Vagina (tissue), 2 donors: ENCODE results near the gene RIOK2. TPM values are rescaled to one million over a fixed set of nuclear protein-coding genes. Genes with fewer than 3 reads are reported as not detected.

Experiments used
- DNase-seq, 2 donors: peaks; one replicate each; pipeline ENCODE4 v3.0.0-alpha.2; 2017; ENCODE audit errors: extremely low spot score in 2 of 2
- H3K27ac ChIP-seq: fragments of 200-600 bp; sonication (generic); one replicate; pipeline ENCODE4 v1.5.1; 2019
- H3K27me3 ChIP-seq: fragments of 200-600 bp; sonication (generic); one replicate; pipeline ENCODE4 v1.5.1; 2019
- H3K36me3 ChIP-seq, 2 donors: fragments of 200-600 bp; sonication (generic); one replicate each; pipeline ENCODE4 v1.5.1; 2017 to 2019
- H3K4me1 ChIP-seq: fragments of 200-600 bp; sonication (generic); one replicate; pipeline ENCODE4 v1.5.1; 2019
- H3K4me3 ChIP-seq, 2 donors: fragments of 200-600 bp; sonication (generic); 1 replicate in 1 of 2; 2 replicates in 1 of 2; pipeline ENCODE4 v1.5.1; 2016 to 2019
- H3K9me3 ChIP-seq: fragments of 200-600 bp; sonication (generic); one replicate; pipeline ENCODE4 v1.5.1; 2019
- POLR2A ChIP-seq, 2 donors: fragments of 450-650 bp; IDR thresholded peaks; one replicate each; pipeline ENCODE4 v1.6.1; 2017; ENCODE audit warnings: antibody characterized with exemption in 2 of 2, mild to moderate bottlenecking in 2 of 2, moderate library complexity in 2 of 2
- POLR2AphosphoS5 ChIP-seq, 2 donors: sonication (generic); formaldehyde crosslinking; IDR thresholded peaks; one replicate each; pipeline ENCODE4 v1.9.0; 2017; ENCODE audit warnings: antibody characterized with exemption in 2 of 2, mild to moderate bottlenecking in 2 of 2, low read depth in 1 of 2; ENCODE audit not compliant: insufficient read depth in 1 of 2
- intact Hi-C: fragments of 100-400 bp; cut with DNase I; formaldehyde crosslinking; loops from one replicate; pipeline ENCODE4 v1.15.1; 2023
- total RNA-seq: library from RNA; depleted of rRNA; stranded (reverse); fragments of >200 nt; gene quantifications from one replicate; pipeline ENCODE4 v1.2.3, GENCODE V29; 2016
- TF ChIP-seq, protein P1 (sequence below), 3 experiments: fragments of 450-650 bp in 2 of 3; fragments of 200-600 bp in 1 of 3; sonication (generic) in 1 of 3; IDR thresholded peaks; one replicate each; pipeline ENCODE4 v1.5.1; 2017 to 2019; ENCODE audit warnings: antibody characterized with exemption in 3 of 3, mild to moderate bottlenecking in 2 of 3, moderate library complexity in 2 of 3

The RIOK2 gene
- 18.7 TPM for total RNA-seq

DNA sequence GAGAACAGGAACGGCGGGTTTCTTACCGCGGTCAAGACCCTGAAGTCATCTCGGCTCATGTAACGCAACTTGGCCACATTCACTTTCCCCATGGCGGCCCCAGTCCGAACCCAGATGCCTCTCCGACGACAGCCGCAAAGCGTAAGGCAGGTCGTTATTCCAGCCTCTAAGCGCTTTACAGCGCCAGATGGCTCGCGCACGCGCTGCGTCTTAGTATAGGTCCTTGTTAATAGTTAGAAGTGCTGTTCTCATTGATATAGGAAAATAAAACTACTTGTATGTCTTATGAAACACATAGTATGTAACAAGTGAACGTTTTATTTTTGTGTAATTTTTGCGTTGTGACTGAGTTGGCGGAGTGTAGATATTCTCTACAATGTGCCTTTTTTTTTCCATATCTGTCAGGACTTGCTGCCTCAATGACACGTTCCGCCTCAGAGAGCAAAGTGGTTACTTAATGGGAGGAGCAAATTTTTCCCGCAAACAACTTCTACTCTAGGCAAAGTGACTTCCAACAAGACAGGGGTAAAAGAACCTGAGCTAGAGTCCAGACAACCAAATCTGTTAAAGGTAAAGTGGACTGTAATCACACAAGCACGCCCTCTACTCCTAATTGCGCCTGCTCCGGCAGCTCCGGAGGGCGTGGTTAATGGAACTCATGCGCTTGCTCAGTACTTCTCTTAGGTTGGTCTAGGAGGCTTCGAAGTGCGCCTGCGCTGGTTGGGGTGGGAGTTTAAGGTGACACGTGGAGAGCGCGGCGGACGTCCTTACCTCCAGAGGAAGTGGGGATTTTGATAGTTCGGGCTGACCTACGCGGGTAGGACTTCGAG lies at the start of gene RIOK2:
Gene RIOK2, minus strand, starts transcription at position 148 of the 830 bp plus-strand sequence. Its CDS starts 56 bp downstream, at position 92.
- TF ChIP-seq, protein P1, sequence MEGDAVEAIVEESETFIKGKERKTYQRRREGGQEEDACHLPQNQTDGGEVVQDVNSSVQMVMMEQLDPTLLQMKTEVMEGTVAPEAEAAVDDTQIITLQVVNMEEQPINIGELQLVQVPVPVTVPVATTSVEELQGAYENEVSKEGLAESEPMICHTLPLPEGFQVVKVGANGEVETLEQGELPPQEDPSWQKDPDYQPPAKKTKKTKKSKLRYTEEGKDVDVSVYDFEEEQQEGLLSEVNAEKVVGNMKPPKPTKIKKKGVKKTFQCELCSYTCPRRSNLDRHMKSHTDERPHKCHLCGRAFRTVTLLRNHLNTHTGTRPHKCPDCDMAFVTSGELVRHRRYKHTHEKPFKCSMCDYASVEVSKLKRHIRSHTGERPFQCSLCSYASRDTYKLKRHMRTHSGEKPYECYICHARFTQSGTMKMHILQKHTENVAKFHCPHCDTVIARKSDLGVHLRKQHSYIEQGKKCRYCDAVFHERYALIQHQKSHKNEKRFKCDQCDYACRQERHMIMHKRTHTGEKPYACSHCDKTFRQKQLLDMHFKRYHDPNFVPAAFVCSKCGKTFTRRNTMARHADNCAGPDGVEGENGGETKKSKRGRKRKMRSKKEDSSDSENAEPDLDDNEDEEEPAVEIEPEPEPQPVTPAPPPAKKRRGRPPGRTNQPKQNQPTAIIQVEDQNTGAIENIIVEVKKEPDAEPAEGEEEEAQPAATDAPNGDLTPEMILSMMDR (IDR thresholded peaks at IDR 0.05): no peak
- peak in 1 of 2 donors; percentile 12 for TF ChIP-seq POLR2A (IDR thresholded peaks at IDR 0.05)
- TF ChIP-seq POLR2AphosphoS5 (IDR thresholded peaks at IDR 0.05; ENCODE audit: insufficient read depth in 1 of 2, low read depth in 1 of 2): peak; percentile 76 to 82

DNA sequence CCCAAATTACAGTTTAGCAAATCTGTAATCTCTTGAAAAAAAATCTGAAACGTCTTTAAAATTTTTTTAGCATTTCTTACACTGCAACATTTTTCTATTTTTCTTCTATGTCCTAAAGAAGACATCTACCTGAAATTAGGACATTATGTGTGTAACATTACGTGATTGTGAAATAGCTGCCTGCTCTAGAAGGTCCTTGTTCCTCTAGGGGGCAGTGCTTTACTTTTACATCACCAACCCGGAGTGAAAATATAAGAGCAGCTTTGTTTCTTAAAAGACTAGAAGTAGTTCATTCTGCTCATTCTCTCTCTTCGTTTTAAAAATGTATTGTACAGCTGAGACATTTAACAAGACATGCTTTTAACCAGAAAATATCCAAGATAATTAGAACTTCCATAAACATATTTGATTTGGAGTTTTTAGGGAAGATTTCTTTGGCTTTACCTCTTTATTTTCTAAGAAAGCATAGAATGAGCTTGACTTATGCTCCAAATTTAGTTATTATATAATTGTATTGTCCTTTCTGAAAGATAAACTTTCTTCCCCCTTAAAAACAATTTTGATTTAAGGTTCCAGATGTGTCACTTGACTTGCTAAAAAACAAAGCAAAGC lies 48.1 kb upstream of the RIOK2 start:
- Histone ChIP-seq H3K27me3 (no peaks in the 10 kb centered on the region), H3K27ac (no peak overlapping the region), H3K9me3 (no peaks in the 10 kb centered on the region), H3K4me1 (no peaks in the 10 kb centered on the region), H3K36me3 (no peaks in the 10 kb centered on the region), H3K4me3 (no peak overlapping the region)
- TF ChIP-seq, protein P1 (IDR thresholded peaks at IDR 0.05): peak; percentile 36 to 65 (median 50)
- no peak for TF ChIP-seq POLR2A (IDR thresholded peaks at IDR 0.05)
- intact Hi-C loops: no loop called here
- DNase-seq: no peak

More for the DNA sequence above, at the start of gene RIOK2:
- Histone ChIP-seq H3K36me3 (peaks cover 0 to 6% of the 10 kb centered on the region in 2 donors), H3K9me3 (no peaks in the 10 kb centered on the region), H3K27ac (peak within 1 kb of the TSS; percentile 89), H3K4me3 (peak within 1 kb of the TSS; percentile 63 to 75), H3K27me3 (no peaks in the 10 kb centered on the region), H3K4me1 (peaks cover 35% of the 10 kb centered on the region)
- peak; percentile 94 to 96 for DNase-seq
- intact Hi-C loops: no loop called here

DNA sequence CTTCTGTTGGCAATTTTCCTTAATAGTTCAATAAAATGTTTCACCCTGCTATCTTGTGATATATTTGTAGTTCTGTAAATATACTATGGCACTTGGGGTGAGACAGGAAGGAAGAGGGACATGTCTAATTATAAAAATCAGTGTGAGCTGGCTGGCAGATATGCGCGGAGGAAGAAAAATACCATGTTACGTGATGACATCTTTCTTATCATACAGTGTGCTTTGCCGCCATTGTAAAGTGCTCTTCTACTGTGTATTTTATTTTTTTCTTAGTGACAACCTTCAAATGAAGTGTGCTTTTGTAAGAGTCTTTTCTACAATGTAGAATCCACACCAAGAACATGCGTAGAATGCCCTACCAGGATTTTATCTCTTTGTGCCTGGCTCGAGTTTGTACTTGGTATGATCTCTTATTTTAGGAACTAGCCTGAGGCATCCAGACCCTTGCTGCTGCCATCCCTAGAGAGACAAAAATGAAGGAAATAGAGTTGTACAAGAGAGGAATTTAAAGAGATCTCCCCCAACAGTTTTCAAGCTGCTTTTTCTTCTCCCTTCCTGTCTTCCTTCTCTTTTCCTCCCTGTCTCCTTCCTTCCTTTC lies 46.7 kb upstream of the RIOK2 start:
- DNase-seq: no peak
- Histone ChIP-seq H3K4me3 (no peak overlapping the region), H3K9me3 (no peaks in the 10 kb centered on the region), H3K27ac (no peak overlapping the region), H3K4me1 (no peaks in the 10 kb centered on the region), H3K27me3 (no peaks in the 10 kb centered on the region), H3K36me3 (no peaks in the 10 kb centered on the region)
- TF ChIP-seq POLR2A (IDR thresholded peaks at IDR 0.05): no peak
- TF ChIP-seq, protein P1 (IDR thresholded peaks at IDR 0.05): no peak
- TF ChIP-seq POLR2AphosphoS5 (IDR thresholded peaks at IDR 0.05; ENCODE audit: insufficient read depth in 1 of 2, low read depth in 1 of 2): no peak
- intact Hi-C loops: no loop called here

DNA sequence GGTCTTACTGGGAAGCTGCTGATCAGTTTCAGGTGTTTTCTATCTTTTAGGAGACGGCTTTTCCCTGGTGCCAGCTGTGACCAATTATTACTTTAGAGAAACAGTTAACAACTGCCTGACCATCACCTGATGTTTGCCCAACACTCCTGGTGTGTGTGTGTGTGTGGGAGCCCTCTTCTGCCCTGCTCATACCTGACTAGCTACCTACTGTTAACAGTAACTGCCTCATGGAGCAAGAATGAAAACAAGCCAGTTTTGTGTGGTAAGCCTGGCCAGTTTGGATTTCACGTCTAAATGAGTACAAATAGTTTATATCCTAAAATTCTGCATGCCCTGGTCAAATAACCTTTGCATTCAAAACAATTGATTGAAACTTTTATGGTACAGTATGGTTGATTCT lies 46.1 kb upstream of the RIOK2 start:
- H3K4me1 ChIP-seq: no peaks in the 10 kb centered on the region
- H3K36me3 ChIP-seq: no peaks in the 10 kb centered on the region
- TF ChIP-seq, protein P1 (IDR thresholded peaks at IDR 0.05): no peak
- no peak for TF ChIP-seq POLR2A (IDR thresholded peaks at IDR 0.05)
- no peak for TF ChIP-seq POLR2AphosphoS5 (IDR thresholded peaks at IDR 0.05; ENCODE audit: insufficient read depth in 1 of 2, low read depth in 1 of 2)
- no peak for DNase-seq
- no peak overlapping the region for H3K27ac ChIP-seq
- H3K27me3 ChIP-seq: no peaks in the 10 kb centered on the region
- H3K9me3 ChIP-seq: no peaks in the 10 kb centered on the region
- H3K4me3 ChIP-seq: no peak overlapping the region
- intact Hi-C loops: no loop called here
